ENCODE data around the gene SLC25A51.

DNA sequence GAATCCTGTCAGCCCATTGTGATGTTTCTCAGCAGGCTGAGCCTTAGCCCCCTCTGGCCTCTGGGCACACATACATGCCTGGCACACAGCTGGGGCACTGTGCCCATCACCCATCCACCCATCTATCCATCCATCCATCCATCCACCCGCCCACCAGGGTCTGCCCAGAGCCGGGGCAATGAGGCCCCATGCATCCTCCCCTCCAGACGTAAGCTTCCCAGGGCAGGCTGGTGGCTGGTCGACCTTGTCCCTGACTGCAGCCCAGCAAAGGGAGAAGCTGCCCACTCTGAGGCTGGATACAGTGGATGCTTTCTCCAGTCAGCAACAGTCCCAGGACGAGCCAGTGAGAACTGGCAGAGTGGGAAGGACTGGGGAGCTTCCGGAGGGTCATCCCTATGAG, 21.1 kb upstream of the SLC25A51 start:
- TF ChIP-seq, protein P1, sequence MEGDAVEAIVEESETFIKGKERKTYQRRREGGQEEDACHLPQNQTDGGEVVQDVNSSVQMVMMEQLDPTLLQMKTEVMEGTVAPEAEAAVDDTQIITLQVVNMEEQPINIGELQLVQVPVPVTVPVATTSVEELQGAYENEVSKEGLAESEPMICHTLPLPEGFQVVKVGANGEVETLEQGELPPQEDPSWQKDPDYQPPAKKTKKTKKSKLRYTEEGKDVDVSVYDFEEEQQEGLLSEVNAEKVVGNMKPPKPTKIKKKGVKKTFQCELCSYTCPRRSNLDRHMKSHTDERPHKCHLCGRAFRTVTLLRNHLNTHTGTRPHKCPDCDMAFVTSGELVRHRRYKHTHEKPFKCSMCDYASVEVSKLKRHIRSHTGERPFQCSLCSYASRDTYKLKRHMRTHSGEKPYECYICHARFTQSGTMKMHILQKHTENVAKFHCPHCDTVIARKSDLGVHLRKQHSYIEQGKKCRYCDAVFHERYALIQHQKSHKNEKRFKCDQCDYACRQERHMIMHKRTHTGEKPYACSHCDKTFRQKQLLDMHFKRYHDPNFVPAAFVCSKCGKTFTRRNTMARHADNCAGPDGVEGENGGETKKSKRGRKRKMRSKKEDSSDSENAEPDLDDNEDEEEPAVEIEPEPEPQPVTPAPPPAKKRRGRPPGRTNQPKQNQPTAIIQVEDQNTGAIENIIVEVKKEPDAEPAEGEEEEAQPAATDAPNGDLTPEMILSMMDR (conservative IDR thresholded peaks at IDR 0.05; ENCODE audit: low read depth, low read length), result no peak
- no peak for TF ChIP-seq EZH2 (IDR thresholded peaks at IDR 0.05; ENCODE audit: borderline replicate concordance, low read depth, low read length, poor library complexity, severe bottlenecking)

Data from A673 (cell line).